Activated gamma-delta T cell treated with Interleukin-2 at 50 U/mL for 16 hours (primary cell): ENCODE data around the gene WDFY4.

Experiments
- DNase-seq: peaks from one replicate; pipeline ENCODE4 v3.0.0-alpha.2; 2020

The WDFY4 gene

GRCh38 chr10:48797830-48798229 lies 113.2 kb downstream of the WDFY4 start:
- DNase-seq: no peak

GRCh38 chr10:48798481-48799254 lies 114.0 kb downstream of the WDFY4 start:
- no peak for DNase-seq

GRCh38 chr10:48799341-48800006 lies 114.8 kb downstream of the WDFY4 start:
- no peak for DNase-seq

- DNase-seq: no peak
Measured at GRCh38 chr10:48800007-48800675, 115.5 kb downstream of the WDFY4 start.

GRCh38 chr10:48801001-48801421 lies 116.3 kb downstream of the WDFY4 start:
- no peak for DNase-seq

GRCh38 chr10:48802611-48803071 lies 118.0 kb downstream of the WDFY4 start:
- no peak for DNase-seq

- DNase-seq: no peak
Measured at GRCh38 chr10:48803801-48804584, 119.3 kb downstream of the WDFY4 start.

GRCh38 chr10:48804740-48805182 lies 120.1 kb downstream of the WDFY4 start:
- DNase-seq: no peak

- DNase-seq: no peak
Measured at GRCh38 chr10:48805411-48805810, 120.7 kb downstream of the WDFY4 start.

GRCh38 chr10:48805848-48806247 lies 121.2 kb downstream of the WDFY4 start:
- no peak for DNase-seq

- no peak for DNase-seq
Measured at GRCh38 chr10:48806342-48806741, 121.7 kb downstream of the WDFY4 start.

GRCh38 chr10:48807791-48808470 lies 123.3 kb downstream of the WDFY4 start:
- DNase-seq: no peak

GRCh38 chr10:48809261-48809660 lies 124.6 kb downstream of the WDFY4 start:
- DNase-seq: no peak

GRCh38 chr10:48811461-48811860 lies 126.8 kb downstream of the WDFY4 start:
- no peak for DNase-seq

GRCh38 chr10:48811917-48812316 lies 127.2 kb downstream of the WDFY4 start:
- DNase-seq: no peak

GRCh38 chr10:48813291-48813690 lies 128.6 kb downstream of the WDFY4 start:
- no peak for DNase-seq

GRCh38 chr10:48813825-48814224 lies 129.2 kb downstream of the WDFY4 start:
- no peak for DNase-seq

GRCh38 chr10:48814933-48815332 lies 130.3 kb downstream of the WDFY4 start:
- no peak for DNase-seq

GRCh38 chr10:48817141-48817540 lies 132.5 kb downstream of the WDFY4 start:
- DNase-seq: no peak

- no peak for DNase-seq
Measured at GRCh38 chr10:48818081-48818480, 133.4 kb downstream of the WDFY4 start.

- DNase-seq: no peak
Measured at GRCh38 chr10:48818861-48819520, 134.3 kb downstream of the WDFY4 start.

- DNase-seq: no peak
Measured at GRCh38 chr10:48819783-48820182, 135.1 kb downstream of the WDFY4 start.
